ENCODE results near the gene PLCL2.

DNA sequence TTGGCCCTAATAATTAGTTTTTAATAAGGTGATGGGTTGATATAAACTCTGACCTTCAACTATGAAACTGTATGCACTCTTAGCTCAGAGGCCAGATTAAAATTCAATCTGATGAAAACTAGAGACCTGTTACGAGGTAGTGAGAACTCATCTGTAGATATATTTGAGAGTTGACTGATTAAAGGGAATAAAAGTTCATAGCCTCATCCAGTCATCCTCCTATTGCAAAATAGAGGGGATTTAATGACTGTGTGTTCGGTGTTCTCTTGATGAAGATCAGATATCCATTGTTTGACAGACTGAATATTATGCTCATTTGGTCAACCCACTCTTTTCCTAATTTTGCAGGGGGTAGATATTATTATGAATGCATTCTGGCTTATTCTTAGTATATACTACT, 23.3 kb upstream of the PLCL2 start:
- TF ChIP-seq, protein P1, sequence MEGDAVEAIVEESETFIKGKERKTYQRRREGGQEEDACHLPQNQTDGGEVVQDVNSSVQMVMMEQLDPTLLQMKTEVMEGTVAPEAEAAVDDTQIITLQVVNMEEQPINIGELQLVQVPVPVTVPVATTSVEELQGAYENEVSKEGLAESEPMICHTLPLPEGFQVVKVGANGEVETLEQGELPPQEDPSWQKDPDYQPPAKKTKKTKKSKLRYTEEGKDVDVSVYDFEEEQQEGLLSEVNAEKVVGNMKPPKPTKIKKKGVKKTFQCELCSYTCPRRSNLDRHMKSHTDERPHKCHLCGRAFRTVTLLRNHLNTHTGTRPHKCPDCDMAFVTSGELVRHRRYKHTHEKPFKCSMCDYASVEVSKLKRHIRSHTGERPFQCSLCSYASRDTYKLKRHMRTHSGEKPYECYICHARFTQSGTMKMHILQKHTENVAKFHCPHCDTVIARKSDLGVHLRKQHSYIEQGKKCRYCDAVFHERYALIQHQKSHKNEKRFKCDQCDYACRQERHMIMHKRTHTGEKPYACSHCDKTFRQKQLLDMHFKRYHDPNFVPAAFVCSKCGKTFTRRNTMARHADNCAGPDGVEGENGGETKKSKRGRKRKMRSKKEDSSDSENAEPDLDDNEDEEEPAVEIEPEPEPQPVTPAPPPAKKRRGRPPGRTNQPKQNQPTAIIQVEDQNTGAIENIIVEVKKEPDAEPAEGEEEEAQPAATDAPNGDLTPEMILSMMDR (IDR thresholded peaks at IDR 0.05) = no peak
- TF ChIP-seq POLR2A (IDR thresholded peaks at IDR 0.05) = no peak
- no peak for TF ChIP-seq EP300 (IDR thresholded peaks at IDR 0.05)

All from ovary (tissue), 3 donors.